ENCODE data around the gene TRAF3.
"Not testable (repeated sequence)": the region's sequence is repeated elsewhere in the genome, so short reads cannot be mapped to it uniquely, and the experiment has no call there.

Gene TRAF3

DNA sequence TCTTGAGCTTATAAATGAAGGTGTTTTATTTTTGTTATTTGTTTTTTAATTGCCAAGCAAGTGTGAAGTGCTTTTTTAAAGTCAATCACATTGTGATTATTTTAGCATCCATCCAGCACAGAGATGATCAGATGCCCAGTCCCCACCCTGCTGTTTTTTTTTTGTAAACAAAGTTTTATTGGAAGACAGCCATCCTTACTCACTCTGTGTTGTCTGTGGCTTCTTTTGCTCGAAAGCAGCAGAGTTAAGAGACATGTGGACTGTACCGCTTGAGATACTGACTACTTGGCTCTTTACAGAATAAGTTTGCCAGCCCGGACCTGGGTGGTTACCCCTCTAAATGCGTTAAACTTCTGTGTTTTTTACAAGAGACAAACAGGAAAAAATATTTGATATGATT, 114.3 kb downstream of the TRAF3 start:
- no peak for DNase-seq (ENCODE audit: low spot score)

DNA sequence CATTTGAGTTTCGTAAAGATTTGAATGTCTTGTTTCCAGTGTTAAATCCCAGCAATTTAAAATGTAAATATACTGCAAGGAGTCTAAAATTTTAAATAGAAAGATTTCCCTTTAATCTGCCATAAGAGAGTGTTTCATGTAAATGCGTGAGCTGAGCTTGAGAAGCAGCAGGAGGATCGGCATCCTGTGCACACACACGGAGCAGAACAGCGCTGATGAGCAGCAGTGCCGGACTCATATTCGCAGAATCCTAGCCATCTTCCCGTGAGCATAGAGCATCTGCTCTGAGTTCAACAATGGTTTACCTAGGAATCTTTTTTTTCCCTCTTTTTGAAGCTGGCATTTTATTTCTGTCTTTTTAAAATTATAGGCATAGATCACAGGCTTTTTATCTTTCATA, 115.4 kb downstream of the TRAF3 start:
- DNase-seq (ENCODE audit: low spot score), result no peak

DNA sequence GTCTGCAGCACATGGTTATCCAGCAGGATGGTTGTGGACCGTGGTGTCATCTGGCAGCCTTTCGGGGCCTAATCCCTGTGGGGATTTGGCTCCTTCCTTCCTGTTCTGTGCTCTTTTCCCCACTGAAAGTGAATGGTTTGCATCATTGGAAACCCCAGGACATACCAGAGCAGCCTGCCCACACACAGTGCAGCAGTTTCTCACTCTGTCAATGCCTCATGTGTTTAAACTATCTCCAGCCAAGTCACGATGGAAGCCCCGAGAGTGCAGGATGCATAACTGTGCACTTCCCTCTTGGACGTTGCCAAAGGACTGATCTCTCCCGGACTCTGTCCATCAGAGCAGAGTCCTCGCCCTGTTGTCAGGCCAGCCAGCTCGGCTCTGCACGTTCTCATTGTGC, 116.2 kb downstream of the TRAF3 start:
- DNase-seq (ENCODE audit: low spot score), result no peak

DNA sequence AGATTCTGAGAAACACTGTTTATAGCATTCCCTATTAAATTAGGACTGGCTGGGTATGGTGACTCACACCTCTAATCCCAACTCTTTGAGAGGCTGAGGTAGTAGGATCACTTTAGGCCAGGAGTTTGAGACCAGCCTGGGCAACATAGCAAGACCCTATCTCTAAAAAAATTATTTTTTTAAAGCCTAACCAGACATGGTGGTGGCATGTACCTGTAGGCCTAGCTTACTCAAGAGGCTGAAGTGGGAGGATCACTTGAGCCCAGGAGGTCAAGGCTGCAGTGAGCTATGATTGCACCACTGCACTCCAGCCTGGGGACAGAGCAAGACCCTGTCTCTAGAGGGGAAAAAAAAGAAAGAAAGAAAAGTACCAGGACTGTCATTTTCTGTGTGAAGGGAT, 119.5 kb downstream of the TRAF3 start:
- not testable (repeated sequence) for DNase-seq (ENCODE audit: low spot score)

DNA sequence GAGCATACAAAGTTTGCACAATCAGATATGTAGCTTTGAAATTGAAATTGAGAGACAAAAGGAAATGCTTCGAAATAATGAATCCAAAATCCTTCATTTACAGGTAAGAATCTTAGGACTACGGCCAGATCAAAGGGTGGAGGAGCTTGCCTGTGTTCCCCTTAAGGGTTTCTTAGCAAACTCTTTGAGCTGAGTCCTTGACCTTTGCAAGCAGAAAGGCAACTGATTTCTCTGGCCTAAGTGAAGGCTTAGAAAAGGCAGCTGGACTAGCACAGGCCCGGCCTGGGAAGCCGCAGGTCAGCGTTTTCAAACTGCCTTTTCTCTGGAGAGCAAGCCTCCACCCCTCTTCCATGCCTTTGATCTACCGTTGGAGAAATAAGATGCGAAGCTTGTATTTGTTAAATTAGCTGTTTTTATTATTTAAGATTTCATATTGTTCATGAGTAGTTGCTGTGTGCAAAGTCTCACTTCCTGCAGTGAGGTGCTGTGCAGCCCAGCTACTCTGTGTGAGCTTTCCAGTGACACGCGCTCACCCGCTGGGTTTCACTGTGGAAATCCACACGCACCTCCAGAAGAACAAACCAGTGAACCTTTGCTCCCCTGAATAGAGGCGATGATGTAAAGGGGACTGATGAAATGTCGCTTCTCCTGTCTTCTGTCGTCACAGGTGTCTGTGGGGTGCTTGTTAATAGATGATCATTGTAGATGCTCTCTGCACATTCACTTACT, 120.2 kb downstream of the TRAF3 start:
- no peak for DNase-seq (ENCODE audit: low spot score)

DNA sequence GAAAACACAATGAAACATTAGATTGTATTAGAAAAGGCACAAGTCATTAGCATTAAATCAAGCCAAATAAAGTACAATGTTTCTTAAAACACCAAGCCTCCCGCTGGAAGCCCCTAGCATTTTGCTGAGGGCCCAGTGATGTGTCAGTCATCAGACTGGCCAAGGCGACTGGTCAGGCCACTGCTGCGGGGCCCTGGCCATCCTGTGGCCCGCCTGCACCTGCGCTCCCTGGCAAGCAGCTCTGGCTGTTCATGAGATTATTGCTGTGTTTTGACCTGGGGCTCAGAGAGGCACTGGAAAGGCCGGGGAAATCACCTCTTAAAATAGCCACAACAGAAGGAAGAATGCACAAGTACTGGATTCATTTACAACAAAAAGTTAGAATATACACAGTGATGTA, 121.0 kb downstream of the TRAF3 start:
- DNase-seq (ENCODE audit: low spot score), result no peak

DNA sequence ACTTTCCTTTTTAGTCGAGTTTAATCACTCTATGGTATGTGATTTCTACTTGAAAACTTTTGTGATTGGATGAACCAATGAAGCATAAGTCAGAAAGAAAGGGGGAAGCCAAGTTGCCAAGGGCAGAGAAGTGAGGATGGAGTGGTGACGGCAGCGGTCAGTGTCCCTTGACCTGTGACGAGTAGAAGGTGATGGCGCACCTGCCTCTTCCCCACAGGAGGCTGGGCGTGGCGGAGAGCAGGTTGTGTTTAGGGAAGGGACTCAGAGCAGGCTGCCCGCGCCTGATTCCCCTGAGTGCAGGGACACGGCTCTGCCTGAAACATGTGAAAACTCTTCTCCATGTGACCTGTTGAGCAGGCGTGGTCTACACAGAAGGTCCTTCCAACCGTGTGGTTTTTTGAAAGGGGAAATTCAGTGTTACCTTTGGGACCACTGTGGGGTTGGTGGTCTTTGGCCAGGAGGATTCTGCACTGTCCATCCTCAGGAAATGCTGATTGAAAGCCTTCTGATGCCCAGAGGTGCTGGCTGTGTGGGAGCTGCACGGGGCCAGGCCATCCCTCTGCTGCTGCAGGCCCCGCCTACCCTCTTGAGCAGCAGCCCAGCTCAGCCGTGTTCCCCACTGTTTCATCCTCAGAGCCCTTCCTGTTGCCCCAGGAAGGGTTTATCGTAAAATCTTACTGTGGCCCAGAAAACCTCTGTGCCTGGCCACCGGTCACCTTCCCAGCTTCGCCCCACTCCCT, 121.7 kb downstream of the TRAF3 start:
- DNase-seq (ENCODE audit: low spot score), result no peak

DNA sequence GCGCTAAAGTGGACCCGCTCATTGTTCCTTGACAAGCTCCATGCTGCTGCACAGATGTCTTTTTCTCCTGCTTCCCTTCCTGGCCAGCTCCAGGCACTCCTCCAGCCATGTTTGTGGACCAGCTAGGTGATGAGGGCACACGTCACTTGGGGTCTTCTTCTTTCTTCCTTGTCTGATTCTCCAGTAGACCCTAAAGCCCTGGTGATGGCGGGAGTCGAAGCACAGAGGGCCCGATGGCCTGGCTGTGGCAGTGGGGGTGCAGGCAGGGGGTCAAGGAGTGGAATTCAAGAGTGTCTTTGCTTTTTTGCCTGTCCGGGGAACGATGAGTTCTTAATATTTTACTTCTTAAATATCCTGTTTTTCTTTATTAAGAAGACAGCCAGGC, 122.3 kb downstream of the TRAF3 start:
- DNase-seq (ENCODE audit: low spot score), result no peak

DNA sequence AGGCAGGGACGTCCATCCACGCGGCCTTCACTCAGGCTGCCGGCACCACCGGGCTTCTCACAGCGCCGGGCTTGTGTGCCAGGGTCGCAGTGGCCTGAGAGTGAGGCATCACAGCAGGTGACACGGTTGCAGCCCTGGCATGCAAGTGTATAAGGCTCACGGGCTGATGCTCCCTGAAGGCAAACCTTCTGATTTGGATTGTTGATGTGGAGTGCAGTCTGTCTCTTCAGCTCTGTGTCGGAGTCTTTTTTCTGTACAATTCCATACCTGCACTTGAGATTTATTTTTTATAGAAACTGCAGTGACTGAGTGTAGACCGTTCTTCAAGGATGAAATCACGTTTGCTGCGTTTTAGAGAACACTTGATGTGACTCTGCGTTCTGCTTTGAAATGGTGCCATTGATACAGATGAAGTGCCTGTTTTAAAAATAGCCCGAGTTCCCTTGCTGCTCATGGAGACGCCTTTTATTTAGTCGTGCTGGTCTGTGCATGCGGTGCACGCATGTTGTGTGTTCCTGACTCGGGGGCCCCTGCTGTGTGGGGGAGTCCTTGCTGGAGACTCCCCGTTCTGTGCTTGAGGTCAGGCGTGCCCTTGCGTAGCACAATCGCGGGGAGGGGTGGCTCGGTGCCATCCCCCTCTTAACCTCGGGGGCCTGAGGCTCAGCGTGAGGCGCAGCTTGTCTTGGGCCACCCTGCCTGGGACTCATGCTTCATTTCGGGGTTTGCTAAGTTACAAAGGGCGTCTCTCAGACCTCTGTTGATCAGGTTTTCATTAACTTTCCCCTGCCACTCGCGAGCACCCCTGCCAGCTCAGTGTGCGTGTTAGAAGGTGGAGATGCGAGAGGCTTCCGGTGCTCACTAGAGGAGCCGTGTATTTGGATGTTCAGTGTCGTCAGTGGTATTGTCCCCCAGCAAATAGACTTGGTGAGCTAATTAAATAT, 123.7 kb downstream of the TRAF3 start:
- no peak for DNase-seq (ENCODE audit: low spot score)

DNA sequence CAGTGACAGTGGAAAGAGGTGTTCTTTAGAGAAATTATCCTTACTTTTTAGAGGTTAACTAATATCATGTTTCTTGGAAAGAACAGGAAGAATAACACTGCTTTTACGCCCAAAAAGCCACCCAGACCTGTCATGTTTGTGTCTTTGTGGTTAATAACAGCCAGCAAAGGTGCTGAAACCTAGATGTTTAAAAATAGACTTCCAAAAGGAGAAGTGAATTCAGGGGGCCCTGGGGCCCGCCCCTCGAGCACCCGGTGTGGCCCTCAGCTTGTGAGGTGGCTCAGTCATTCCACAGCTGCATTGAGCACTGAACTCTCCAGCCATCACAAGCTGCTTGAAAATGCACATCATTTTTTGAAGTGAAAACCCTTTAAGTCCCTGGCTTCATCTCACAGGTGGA, 124.4 kb downstream of the TRAF3 start:
- DNase-seq (ENCODE audit: low spot score), result no peak

DNA sequence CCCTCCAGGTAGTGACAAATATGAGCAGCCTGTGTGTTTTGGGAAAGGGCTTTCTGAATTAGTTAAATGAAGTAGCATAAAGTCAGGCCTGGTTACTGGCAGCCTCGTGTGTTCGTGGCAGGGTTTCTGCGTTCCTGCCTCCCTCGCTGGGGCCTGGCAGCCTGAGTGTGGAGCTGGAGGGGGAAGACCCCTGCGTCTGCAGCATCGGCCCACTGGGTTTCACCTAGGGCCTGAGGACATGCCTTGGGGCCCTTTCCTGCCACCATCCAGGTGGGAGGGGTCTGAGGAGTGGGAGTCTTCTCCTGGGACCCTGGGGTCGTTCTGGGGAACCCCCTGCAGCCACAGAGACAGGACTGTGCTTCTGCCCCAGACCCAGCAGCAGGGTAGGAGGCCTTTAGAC, 124.8 kb downstream of the TRAF3 start:
- no peak for DNase-seq (ENCODE audit: low spot score)

DNA sequence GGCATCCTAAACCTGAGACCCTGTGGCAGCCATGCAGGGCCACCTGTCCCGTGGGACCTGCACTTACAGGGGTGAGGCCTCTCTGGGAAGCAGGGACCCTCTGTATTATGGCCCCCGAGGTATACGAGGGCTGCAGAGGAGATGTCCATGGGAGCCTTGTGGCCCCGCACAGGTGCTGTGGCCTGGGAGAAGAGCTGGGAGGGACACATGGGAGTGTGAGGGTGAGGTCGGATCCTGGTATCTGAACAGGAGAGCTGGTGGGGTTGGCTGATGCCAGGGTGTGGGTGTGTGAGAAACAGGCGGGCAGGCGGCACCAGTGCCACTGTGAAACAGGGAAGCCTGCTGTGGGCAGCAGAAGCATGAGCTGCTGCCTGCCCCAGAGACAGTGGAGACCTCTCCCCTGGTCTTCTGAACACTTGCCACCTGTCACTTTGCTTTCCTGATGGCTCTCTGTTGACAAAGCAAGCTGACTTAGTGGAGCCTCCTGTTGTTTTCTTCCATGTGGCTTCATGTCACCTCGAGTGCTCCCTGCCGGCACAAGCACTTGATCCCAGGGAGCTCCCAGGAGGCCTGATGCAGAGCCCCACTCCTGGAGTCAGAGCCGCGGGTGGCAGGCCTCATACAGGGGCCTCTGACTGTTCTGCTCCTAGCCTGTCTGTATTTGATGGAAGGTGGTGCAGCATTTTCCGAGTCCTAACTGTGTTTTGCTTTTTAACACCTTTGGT, 125.4 kb downstream of the TRAF3 start:
- no peak for DNase-seq (ENCODE audit: low spot score)

DNA sequence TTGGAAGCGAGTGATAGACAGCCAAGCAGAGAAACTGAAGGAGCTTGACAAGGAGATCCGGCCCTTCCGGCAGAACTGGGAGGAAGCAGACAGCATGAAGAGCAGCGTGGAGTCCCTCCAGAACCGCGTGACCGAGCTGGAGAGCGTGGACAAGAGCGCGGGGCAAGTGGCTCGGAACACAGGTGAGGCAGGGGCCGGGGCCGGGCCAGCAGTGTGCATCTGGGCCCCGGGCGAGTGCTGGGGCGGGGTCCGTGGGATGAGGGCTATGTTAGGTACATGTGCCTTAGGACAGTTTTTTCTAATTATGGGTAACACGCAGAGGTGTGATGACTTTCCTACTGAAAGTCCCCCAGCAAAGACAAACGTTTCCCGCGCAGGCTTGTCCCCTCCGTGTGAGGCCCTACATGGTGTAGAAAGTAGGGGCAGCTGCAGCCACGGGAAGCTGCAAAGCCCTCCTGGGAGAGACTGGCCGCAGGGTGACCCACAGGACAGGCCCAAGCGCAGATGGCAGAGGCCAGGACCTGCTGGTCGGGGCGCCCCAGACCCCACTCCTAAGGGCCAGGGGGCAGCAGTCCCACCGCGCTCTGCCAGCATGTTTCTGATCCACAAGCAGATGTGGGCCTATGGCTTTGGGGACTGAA, 126.1 kb downstream of the TRAF3 start:
- DNase-seq (ENCODE audit: low spot score), result no peak

DNA sequence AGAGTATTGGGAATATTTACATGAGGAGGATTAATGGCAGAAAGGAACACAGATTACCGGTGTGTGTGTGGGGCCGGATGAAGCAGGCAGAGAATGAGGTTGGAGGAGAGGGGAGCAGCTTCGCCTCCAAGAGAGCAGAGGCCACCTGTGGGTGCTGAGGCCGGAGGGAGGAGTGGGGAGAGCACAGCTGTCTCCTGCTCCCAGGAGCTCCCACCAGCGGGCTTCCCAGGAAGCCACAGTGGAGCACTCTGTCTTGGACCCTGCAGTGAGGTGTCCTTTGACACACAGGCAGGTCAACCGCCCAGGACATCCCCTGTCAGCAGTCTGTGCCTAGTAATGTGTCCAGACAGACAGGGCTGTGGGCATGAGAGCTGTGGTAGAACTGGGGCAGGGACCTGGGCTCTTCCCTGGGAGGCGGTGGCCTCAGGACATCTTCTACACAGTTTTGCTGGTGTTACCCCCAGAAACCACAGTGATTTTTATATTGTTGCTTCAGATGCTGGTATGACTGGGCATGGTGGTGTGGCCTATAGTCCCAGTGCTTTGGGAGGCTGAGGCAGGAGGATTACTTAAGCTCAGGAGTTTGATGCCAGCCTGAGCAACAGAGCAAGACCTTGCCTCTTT, 126.8 kb downstream of the TRAF3 start:
- no peak for DNase-seq (ENCODE audit: low spot score)

DNA sequence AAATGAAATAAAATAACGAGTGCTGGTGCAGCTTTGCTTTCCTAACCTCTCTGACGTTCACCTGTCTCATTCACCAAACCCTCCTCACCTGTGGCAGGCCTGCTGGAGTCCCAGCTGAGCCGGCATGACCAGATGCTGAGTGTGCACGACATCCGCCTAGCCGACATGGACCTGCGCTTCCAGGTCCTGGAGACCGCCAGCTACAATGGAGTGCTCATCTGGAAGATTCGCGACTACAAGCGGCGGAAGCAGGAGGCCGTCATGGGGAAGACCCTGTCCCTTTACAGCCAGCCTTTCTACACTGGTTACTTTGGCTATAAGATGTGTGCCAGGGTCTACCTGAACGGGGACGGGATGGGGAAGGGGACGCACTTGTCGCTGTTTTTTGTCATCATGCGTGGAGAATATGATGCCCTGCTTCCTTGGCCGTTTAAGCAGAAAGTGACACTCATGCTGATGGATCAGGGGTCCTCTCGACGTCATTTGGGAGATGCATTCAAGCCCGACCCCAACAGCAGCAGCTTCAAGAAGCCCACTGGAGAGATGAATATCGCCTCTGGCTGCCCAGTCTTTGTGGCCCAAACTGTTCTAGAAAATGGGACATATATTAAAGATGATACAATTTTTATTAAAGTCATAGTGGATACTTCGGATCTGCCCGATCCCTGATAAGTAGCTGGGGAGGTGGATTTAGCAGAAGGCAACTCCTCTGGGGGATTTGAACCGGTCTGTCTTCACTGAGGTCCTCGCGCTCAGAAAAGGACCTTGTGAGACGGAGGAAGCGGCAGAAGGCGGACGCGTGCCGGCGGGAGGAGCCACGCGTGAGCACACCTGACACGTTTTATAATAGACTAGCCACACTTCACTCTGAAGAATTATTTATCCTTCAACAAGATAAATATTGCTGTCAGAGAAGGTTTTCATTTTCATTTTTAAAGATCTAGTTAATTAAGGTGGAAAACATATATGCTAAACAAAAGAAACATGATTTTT, 128.2 kb downstream of the TRAF3 start:
- DNase-seq (ENCODE audit: low spot score), result no peak

DNA sequence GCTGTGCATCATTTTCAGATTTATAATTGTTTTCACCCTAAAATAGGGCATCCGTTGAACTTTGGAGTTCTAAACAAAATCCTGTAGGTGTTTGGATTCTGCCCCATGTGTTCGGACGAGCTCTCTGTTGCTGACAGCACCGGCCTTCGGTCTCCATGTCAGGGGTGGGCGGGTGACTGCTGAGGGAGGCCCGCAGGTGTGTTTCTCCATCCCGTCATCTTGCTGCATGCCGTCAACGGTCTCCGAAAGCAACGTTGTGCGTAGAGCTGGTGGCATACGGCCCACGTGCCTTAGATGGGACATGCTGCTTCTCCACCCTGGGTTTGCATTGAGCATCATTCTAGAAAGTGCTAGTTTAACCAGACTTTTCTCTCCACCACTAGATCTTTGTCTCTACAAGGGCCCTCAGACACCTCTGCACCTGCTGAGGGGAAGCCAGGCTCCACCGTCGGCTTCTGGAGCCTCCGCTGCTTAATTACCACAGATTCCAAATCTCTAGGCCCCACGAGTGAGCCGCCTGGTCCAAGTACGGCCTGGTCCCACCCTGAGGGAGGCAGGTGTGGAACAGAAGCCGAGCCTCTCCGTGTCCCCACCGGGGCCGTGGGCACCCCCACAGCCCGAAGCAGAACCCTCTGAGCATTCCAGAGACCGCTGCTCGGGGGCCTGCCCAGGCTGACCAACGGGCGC, 129.5 kb downstream of the TRAF3 start:
- no peak for DNase-seq (ENCODE audit: low spot score)

DNA sequence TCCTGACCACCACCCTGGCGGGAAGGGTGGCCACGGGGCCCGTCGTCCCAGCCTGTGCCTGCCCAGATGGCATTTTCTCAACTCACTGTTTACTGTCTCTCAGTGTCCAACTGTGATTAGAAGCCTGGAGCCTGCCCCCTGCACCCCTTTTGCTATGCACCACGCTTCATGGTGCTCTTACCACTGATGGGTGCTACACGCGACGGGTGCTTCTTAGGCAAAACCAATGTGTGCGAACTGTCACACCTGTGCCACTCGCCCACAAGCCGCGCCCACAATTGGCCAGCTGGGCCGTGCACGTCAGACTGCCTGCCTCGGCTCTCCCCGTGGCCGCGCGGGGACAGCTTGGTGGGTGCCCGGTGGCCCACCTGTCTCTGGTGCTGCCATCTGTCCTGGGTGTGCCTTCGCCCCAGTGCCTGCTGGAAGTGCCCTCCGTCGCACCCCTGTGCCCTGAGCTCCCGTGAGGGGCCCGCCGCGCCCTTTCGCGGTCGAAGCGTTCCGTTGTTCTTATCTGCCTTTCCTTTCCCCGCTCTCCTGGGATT, 130.1 kb downstream of the TRAF3 start:
- DNase-seq (ENCODE audit: low spot score), result no peak

DNA sequence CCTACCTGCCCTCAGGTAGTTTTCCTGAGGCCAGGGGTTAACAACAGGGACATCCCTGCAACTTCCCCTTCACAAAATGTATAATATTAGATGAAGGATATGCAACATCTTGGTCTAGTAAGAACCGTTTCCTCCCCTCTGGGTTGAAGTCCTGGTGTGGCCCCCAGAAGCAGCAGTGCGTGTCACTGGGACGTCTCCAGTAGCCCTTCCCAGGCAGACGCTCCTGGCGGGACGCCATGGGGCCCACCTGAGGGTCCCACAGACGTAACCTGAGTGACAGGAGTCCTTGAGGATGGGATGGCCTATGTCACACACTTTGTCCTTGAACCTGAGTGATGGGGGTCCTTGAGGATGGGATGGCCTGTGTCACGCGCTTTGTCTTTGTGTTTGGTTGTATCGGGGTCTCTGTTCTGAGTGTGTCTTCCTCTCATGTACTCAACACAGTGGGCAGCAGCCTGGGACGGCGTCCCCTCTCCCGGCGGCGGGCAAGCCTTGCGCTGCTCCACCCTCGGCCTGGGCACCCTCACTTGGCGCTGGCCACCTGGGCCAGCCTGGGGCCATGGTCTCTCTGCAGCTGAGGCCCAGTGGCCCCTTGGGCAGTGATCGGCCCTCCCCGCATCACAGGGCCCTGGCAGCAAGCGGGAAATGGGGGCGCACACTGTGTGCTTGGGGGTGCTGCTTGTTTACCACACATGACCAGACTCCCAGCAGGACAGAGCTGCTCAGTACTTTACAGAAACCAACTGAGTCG, 130.9 kb downstream of the TRAF3 start:
- DNase-seq (ENCODE audit: low spot score), result no peak

All from HuH-7 (cell line).